Small intestine (tissue), 7 donors: Measurements from ENCODE around the gene AVEN. TPM values are rescaled to one million over a fixed set of nuclear protein-coding genes. Genes with fewer than 3 reads are reported as not detected.

Source experiments
- DNase-seq, 2 donors: peaks; one replicate each; pipeline versions ENCODE4 v3.0.0 to v3.0.0-alpha.2; 2013
- FAIRE-seq: peaks from 2 replicates; lab custom pipeline; 2012; peaks lifted over from hg19 to GRCh38; lab: Jason Lieb, UNC
- H3K27ac ChIP-seq, 3 donors: one replicate each; pipeline ENCODE4 v1.5.1; 2013; ENCODE audit warnings: low read length in 2 of 3, mild to moderate bottlenecking in 2 of 3, control low read depth in 1 of 3, inconsistent platforms in 1 of 3, low read depth in 1 of 3, moderate library complexity in 1 of 3
- H3K27me3 ChIP-seq, 3 donors: one replicate each; pipeline ENCODE4 v1.6.1; 2013; ENCODE audit warnings: low read length in 3 of 3, inconsistent platforms in 1 of 3; ENCODE audit not compliant: control insufficient read depth in 3 of 3, insufficient read depth in 3 of 3
- H3K36me3 ChIP-seq, 3 donors: one replicate each; pipeline ENCODE4 v1.6.1; 2013; ENCODE audit warnings: low read length in 3 of 3, inconsistent platforms in 1 of 3, low read depth in 1 of 3, mild to moderate bottlenecking in 1 of 3, moderate library complexity in 1 of 3; ENCODE audit not compliant: control insufficient read depth in 3 of 3, insufficient read depth in 2 of 3
- H3K4me1 ChIP-seq, 3 donors: one replicate each; pipeline ENCODE4 v1.6.1; 2013; ENCODE audit warnings: low read length in 2 of 3, inconsistent platforms in 1 of 3, low read depth in 1 of 3, mild to moderate bottlenecking in 1 of 3, moderate library complexity in 1 of 3; ENCODE audit not compliant: control insufficient read depth in 3 of 3, insufficient read depth in 2 of 3
- H3K4me3 ChIP-seq, 3 donors: one replicate each; pipeline ENCODE4 v1.5.1; 2013; ENCODE audit warnings: low read length in 3 of 3, control low read depth in 1 of 3, inconsistent platforms in 1 of 3, low read depth in 1 of 3, mild to moderate bottlenecking in 1 of 3, moderate library complexity in 1 of 3
- H3K9me3 ChIP-seq, 2 donors: one replicate each; pipeline ENCODE4 v1.6.1; 2013; ENCODE audit warnings: low read depth in 1 of 2, low read length in 1 of 2; ENCODE audit not compliant: control insufficient read depth in 2 of 2, insufficient read depth in 1 of 2
- WGBS, 3 donors: extraction: QIAGEN DNeasy Blood & Tissue Kit; methylation state at CpG; one replicate each; pipeline ENCODE4 v1.1.7; 2013; 5-methylcytosine and 5-hydroxymethylcytosine counted together
- polyA plus RNA-seq, 4 donors: library from polyadenylated mRNA; stranded (reverse) in 3 of 4; unstranded in 1 of 4; fragments of 200-250 nt in 3 of 4; fragments of 120-200 nt in 1 of 4; gene quantifications; one replicate each; pipeline versions ENCODE4 v1.2.1 to v1.2.3, GENCODE V29; 2013
- donor health status: healthy with polysubstance abuse.
- donor health status: control.
- donor health status: control.
- donor health status: Bipolar disorder and iron deficiency.
- donor health status: healthy.

The AVEN gene
- polyA plus RNA-seq, 4 donors = 9.1 to 13.4 (median 12.8) TPM

GRCh38 chr15:33844597-33844996 is 194.4 kb downstream of the AVEN start:
- Histone ChIP-seq H3K27me3 (peaks cover 0 to 2% (median 0%) of the 10 kb centered on the region in 3 donors), H3K27ac (no peak overlapping the region), H3K36me3 (no peaks in the 10 kb centered on the region), H3K4me1 (no peaks in the 10 kb centered on the region), H3K4me3 (no peak overlapping the region), H3K9me3 (no peaks in the 10 kb centered on the region)
- FAIRE-seq (no peak), DNase-seq (no peak)
- WGBS, 3 donors = 84 to 93% (median 92%) methylated on average over 4 of the region's 4 CpGs

GRCh38 chr15:33844186-33844585 is 194.8 kb downstream of the AVEN start:
- DNase-seq = no peak
- no peak for FAIRE-seq
- Histone ChIP-seq H3K27me3 (peaks cover 0 to 2% (median 0%) of the 10 kb centered on the region in 3 donors), H3K27ac (no peak overlapping the region), H3K4me3 (no peak overlapping the region), H3K4me1 (no peaks in the 10 kb centered on the region), H3K36me3 (no peaks in the 10 kb centered on the region), H3K9me3 (no peaks in the 10 kb centered on the region)
- 79 to 85% (median 84%) methylated on average over 4 of the region's 4 CpGs for WGBS, 3 donors

- Histone ChIP-seq H3K27me3 (peaks cover 0 to 2% (median 0%) of the 10 kb centered on the region in 3 donors), H3K4me1 (no peaks in the 10 kb centered on the region), H3K9me3 (no peaks in the 10 kb centered on the region), H3K4me3 (no peak overlapping the region), H3K27ac (no peak overlapping the region), H3K36me3 (no peaks in the 10 kb centered on the region)
- DNase-seq = no peak
- FAIRE-seq = no peak
- 90 to 94% (median 91%) methylated on average over 3 of the region's 3 CpGs for WGBS, 3 donors
Measured at GRCh38 chr15:33840615-33841014, 198.4 kb downstream of the AVEN start.

- no peak overlapping the region for H3K27ac ChIP-seq
- WGBS, 3 donors = 89 to 94% (median 92%) methylated on average over 2 of the region's 2 CpGs
- H3K27me3 ChIP-seq = no peaks in the 10 kb centered on the region
- H3K4me1 ChIP-seq = no peaks in the 10 kb centered on the region
- DNase-seq = no peak
- H3K9me3 ChIP-seq = no peaks in the 10 kb centered on the region
- no peak for FAIRE-seq
- no peaks in the 10 kb centered on the region for H3K36me3 ChIP-seq
- no peak overlapping the region for H3K4me3 ChIP-seq
Measured at GRCh38 chr15:33839540-33839939, 199.5 kb downstream of the AVEN start.

- FAIRE-seq = no peak
- Histone ChIP-seq H3K4me3 (no peak overlapping the region), H3K36me3 (no peaks in the 10 kb centered on the region), H3K27me3 (no peaks in the 10 kb centered on the region), H3K4me1 (no peaks in the 10 kb centered on the region), H3K27ac (no peak overlapping the region), H3K9me3 (no peaks in the 10 kb centered on the region)
- DNase-seq = no peak
- 67 to 94% (median 75%) methylated on average over 1 of the region's 1 CpG for WGBS, 3 donors
Measured at GRCh38 chr15:33837294-33837693, 201.7 kb downstream of the AVEN start.

- H3K36me3 ChIP-seq = no peaks in the 10 kb centered on the region
- H3K4me1 ChIP-seq = no peaks in the 10 kb centered on the region
- 39 to 50% (median 49%) methylated on average over 9 of the region's 9 CpGs for WGBS, 3 donors
- no peak overlapping the region for H3K4me3 ChIP-seq
- FAIRE-seq (no peak), DNase-seq (no peak)
- no peaks in the 10 kb centered on the region for H3K27me3 ChIP-seq
- H3K27ac ChIP-seq = no peak overlapping the region
- no peaks in the 10 kb centered on the region for H3K9me3 ChIP-seq
Measured at GRCh38 chr15:33834892-33835743, 203.9 kb downstream of the AVEN start.

GRCh38 chr15:33831646-33832045 is 207.4 kb downstream of the AVEN start:
- no peak overlapping the region for H3K4me3 ChIP-seq
- H3K36me3 ChIP-seq = no peaks in the 10 kb centered on the region
- 82 to 87% (median 85%) methylated on average over 7 of the region's 7 CpGs for WGBS, 3 donors
- no peak overlapping the region for H3K27ac ChIP-seq
- FAIRE-seq (no peak), DNase-seq (no peak)
- no peaks in the 10 kb centered on the region for H3K27me3 ChIP-seq
- no peaks in the 10 kb centered on the region for H3K9me3 ChIP-seq
- H3K4me1 ChIP-seq = no peaks in the 10 kb centered on the region

- WGBS, 3 donors = 36 to 55% (median 39%) methylated on average over 4 of the region's 4 CpGs
- no peak for FAIRE-seq
- Histone ChIP-seq H3K9me3 (no peaks in the 10 kb centered on the region), H3K36me3 (no peaks in the 10 kb centered on the region), H3K27ac (no peak overlapping the region), H3K27me3 (no peaks in the 10 kb centered on the region), H3K4me1 (no peaks in the 10 kb centered on the region), H3K4me3 (no peak overlapping the region)
- DNase-seq = no peak
Measured at GRCh38 chr15:33830351-33830750, 208.7 kb downstream of the AVEN start.
